Measurements from ENCODE around the gene OTC.
A peak's percentile ranks its signal among the peaks of the same experiment; 100 is the strongest.

Gene OTC

GRCh38 chrX:38438321-38438720 is 85.9 kb downstream of the OTC start:
- no peak overlapping the region for H3K4me3 ChIP-seq (ENCODE audit: low read length)
- TF ChIP-seq CTCF (IDR thresholded peaks at IDR 0.05; ENCODE audit: insufficient read depth, low read depth, low read length, missing control alignments), result no peak
- no peak for DNase-seq (ENCODE audit: low read depth)

GRCh38 chrX:38452603-38453002 is 100.2 kb downstream of the OTC start:
- no peak overlapping the region for H3K4me3 ChIP-seq (ENCODE audit: low read length)
- no peak for DNase-seq (ENCODE audit: low read depth)
- TF ChIP-seq CTCF (IDR thresholded peaks at IDR 0.05; ENCODE audit: insufficient read depth, low read depth, low read length, missing control alignments), result no peak

GRCh38 chrX:38458071-38458470 is 105.7 kb downstream of the OTC start:
- peak; percentile 32 for DNase-seq (ENCODE audit: low read depth)
- no peak overlapping the region for H3K4me3 ChIP-seq (ENCODE audit: low read length)
- TF ChIP-seq CTCF (IDR thresholded peaks at IDR 0.05; ENCODE audit: insufficient read depth, low read depth, low read length, missing control alignments), result peak; percentile 44

- no peak overlapping the region for H3K4me3 ChIP-seq (ENCODE audit: low read length)
- TF ChIP-seq CTCF (IDR thresholded peaks at IDR 0.05; ENCODE audit: insufficient read depth, low read depth, low read length, missing control alignments), result no peak
- DNase-seq (ENCODE audit: low read depth), result no peak
These were observed 109.9 kb downstream of the OTC start for GRCh38 chrX:38462257-38462656.

GRCh38 chrX:38465686-38466085 is 113.3 kb downstream of the OTC start:
- H3K4me3 ChIP-seq (ENCODE audit: low read length), result no peak overlapping the region
- TF ChIP-seq CTCF (IDR thresholded peaks at IDR 0.05; ENCODE audit: insufficient read depth, low read depth, low read length, missing control alignments), result no peak
- DNase-seq (ENCODE audit: low read depth), result no peak

GRCh38 chrX:38468563-38469157 is 116.3 kb downstream of the OTC start:
- TF ChIP-seq CTCF (IDR thresholded peaks at IDR 0.05; ENCODE audit: insufficient read depth, low read depth, low read length, missing control alignments), result no peak
- H3K4me3 ChIP-seq (ENCODE audit: low read length), result no peak overlapping the region
- no peak for DNase-seq (ENCODE audit: low read depth)
